NK-92 (cell line): ENCODE results near the gene HBQ1.
"Not testable (repeated sequence)": the region's sequence is repeated elsewhere in the genome, so short reads cannot be mapped to it uniquely, and the experiment has no call there.

Experiments
- DNase-seq: peaks from one replicate; lab custom pipeline; 2025; ENCODE audit not compliant: unreplicated experiment; lab: John Stamatoyannopoulos, UW

The HBQ1 gene

DNA sequence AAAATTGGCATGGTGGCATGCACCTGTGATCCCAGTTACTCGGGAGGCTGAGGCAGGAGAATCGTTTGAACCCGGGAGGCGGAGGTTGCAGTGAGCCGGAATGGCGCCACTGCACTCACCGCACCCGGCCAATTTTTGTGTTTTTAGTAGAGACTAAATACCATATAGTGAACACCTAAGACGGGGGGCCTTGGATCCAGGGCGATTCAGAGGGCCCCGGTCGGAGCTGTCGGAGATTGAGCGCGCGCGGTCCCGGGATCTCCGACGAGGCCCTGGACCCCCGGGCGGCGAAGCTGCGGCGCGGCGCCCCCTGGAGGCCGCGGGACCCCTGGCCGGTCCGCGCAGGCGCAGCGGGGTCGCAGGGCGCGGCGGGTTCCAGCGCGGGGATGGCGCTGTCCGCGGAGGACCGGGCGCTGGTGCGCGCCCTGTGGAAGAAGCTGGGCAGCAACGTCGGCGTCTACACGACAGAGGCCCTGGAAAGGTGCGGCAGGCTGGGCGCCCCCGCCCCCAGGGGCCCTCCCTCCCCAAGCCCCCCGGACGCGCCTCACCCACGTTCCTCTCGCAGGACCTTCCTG is at the start of gene HBQ1:
Gene HBQ1, plus strand, starts transcription at position 359 of the 575 bp plus-strand sequence. Its CDS starts 28 bp downstream, at position 387.
- no peak for DNase-seq

DNA sequence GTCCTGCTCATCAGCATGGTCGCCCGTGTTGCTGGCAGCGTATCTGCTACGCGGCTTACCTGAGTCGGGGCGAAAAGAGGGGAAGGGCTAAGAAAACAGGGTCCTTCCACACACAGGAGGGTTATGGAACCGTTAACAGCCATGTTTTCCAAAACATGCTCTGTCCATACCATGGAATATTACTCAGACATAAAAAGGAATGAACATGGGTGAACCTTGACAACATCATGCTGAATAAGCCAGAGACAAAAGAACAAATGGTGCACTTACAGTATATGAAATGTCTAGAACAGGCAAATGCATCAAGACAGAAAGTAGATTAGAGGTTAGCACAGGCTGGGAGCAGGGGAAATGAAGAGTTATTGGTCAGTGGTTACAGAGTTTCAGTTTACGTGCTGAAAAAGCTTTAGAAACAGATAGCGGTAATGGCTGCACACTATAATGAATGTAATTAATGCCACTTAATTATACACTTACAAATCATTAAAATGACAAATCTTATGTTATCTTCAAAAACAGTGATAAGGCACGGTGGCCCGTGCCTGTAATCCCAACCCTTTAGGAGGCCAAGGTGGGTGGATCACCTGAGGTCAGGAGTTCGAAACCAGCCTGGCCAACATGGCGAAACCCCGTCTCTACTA is 49.6 kb upstream of the HBQ1 start:
- DNase-seq, result no peak

DNA sequence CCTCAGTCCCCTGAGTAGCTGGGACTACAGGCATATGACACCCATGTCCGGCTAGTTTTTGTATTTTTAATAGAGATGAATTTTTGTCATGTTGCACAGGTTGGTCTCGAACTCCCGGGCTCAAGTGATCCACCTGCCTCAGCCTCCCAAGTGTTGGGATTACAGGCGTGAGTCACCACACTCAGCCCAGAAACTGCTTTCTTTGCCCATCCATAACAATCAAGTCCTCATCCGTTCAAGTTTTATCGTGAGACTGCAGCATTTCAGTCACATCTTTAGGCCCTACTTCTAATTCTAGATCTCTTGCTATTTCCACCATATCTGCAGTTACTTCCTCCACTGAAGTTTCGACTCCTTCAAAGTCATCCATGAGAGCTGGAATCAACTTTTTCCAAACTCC is 48.1 kb upstream of the HBQ1 start:
- no peak for DNase-seq

DNA sequence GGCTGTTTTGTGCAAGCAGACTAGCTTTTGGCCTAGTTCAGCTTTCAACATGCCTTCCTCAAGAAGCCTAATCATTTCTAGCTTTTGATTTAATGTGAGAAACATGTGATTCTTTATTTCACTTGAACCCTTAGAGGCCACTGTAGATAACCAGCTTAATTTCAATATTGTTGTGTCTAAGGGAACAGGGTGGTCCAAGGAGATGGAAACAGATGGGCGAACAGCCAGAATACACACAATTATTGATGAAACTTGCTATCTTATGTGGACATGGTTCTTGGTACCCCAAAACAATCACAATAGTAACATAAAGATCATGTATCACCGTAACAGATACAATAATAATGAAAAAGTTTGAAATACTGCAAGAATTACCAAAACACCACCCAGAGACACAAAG is 46.5 kb upstream of the HBQ1 start:
- no peak for DNase-seq

DNA sequence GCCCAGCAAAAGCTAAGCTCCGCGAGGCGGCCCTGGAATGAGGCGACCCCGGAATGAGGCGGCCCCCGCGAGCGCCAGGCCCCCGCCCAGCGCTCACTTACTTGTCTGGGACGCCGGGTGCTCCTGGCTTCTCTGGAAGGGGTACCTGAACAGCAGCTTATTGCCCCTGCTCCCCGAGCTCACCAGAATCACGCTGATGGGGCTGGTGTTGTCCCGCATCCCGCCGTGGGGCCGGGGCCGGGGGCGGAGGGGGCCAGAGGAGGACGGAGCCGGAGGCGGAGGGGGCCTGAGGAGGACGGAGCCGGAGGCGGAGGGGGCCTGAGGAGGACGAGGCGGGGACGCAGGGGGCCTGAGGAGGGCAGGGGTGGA is 42.2 kb upstream of the HBQ1 start:
- no peak for DNase-seq

DNA sequence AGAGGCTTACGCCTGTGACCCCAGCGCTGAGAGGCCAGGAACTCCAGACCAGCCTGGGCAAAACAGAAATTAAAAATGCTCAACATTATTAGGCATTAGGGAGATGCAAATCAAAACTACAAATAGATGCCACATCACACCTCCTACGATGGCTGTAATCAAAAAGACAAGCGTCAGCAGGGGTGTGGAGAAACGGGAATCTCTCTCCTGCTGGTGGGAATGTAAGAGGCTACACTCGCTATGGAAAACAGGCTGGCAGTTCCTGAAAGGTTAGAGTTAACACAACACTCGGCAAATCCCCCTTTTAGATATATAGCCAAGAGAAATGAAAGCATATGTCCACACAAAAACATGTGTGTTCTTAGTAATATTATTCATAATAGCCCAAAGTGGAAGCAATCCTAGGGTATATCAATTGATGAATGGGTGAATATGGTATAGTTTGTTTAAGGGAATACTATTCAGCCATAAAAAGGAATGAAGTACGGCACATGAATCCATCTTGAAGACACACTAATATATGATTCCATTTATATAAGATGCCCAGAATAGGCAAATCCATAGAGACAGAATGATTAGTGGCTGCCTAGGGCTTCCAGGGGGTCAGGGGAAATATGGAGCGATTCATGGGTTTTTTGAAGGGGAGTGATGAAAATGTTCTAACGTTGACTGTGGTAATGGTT is 39.9 kb upstream of the HBQ1 start:
- DNase-seq, result no peak

DNA sequence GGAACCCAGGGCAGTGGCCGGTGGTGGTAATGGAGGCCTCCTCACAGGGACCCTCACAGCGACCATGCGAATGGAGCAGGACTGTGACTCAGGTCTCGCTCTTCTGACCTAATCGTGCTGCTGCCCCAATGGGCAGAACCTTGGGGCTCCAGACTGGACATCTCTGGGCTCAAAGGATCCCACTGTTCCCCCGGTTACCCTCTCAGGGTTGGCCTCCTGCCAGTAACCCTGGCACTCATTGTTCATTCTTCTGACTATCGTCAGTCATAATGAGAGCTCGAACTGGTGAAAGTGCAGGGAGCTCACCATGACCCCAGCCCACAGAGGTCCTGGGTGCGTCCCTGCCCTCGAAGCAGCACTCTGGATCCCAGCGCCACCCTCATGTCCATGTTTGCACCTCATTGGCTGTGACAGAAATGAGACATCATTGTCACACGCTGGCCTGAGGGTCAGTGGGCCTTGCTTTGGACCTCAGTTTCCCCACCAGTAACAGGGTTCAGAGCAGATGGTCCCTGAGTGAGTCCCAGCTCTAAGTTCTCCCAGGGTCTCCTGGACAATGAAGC is 37.8 kb upstream of the HBQ1 start:
- DNase-seq, result no peak

DNA sequence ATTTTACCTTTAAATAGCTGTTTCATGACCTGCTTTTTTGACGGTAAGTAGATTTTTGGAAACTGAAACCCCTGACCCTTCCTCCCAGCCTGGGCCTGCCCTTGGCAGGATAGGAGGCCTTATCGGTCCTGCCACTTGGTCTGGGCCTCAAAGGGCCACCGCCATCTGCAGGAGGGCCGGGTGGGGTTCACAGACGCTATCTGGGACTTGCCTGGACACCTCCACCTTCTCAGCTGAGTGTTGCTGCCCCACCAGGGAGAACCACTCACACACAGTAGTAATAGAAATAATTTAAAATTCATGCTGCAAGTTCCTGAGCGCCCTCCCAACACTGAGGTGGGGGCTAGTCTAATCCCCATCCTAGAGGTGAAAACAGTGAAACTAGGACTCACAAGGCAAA is 37.2 kb upstream of the HBQ1 start:
- no peak for DNase-seq

DNA sequence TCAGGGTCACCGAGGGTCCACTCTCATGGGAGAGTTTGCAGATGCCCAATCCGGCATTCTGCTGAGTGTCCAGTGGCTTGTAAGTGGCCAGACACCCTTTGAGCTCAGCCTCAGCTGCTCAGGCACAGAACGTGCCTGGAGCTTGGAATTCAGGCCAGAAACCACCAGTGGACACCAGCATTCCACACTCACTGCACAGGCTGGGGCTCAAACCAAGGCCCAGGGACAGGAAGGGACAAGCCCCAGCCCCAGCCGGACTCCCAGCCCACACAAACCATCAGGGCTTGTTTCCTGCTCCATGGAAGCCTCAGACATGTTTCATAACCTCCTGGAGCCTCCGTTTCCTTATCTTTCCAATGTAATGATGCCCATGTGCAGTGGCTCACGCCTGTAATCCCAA is 36.8 kb upstream of the HBQ1 start:
- no peak for DNase-seq

DNA sequence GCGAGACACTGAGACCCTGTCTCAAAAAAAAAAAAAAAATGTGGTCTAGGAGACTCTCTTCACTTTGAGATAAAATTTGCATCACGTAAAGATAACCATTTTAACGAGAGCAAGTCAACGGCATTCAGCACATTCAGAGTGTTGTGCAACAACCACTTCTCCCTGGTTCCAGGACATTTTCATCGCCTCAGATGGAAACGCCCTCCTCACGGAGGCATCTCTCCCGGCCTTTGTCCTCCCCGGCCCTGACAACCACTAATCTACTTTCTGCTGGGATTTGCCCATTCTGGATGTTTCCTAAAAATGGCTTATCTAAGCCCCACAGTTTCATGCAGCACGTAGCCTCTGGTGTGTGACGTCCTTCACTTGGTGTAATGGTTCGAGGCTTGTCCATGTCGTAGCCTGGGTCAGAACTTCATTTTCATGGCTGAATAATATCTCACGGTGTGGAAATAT is 35.4 kb upstream of the HBQ1 start:
- no peak for DNase-seq

DNA sequence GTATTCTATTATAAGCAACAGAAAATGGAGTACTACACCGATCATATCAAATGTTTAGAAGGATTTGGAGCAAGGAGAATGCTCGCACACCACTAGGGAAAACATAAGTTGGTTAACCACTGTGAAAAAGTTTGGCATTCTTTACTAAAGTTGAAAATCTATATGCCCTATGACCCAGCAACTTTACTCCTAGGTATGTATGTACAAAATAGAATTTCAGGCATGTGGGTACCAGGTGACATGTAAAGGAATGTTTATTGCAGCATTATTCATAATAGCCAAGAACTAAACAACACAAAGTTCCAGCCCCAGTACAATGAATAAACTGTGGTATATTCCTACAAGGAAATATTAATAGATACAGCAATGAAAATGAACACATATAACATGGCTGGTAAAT is 33.6 kb upstream of the HBQ1 start:
- DNase-seq, result no peak

DNA sequence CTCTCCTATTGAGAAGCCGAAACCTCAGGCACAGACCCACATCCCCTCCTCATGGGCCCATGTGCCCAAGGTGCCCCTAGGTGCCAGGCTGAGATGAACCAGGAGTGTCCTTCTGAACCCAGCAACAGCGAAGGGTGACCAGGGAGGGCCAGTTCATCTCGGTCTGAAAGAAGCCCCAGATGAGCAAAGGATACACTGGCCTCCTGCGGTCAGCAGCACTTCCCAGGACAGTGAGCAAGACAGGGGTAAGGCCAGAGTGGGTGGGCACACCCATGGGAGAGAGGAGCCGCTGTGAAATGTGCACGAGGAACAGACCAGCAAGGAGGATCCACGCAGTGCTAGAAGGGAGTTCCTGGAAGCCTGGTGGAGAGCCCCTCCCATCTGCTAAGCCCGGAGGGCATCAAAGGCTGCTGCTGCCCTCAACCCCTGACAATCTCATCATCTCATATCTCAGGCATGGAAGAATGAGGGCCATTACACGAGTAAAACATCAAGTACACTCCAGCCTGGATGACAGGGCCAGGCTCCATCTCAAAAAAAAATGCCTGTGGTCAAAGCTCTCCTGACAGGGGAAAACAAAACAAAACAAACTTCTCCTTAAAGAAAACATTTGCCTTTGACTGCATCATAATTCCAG is 31.1 kb upstream of the HBQ1 start:
- DNase-seq, result no peak

DNA sequence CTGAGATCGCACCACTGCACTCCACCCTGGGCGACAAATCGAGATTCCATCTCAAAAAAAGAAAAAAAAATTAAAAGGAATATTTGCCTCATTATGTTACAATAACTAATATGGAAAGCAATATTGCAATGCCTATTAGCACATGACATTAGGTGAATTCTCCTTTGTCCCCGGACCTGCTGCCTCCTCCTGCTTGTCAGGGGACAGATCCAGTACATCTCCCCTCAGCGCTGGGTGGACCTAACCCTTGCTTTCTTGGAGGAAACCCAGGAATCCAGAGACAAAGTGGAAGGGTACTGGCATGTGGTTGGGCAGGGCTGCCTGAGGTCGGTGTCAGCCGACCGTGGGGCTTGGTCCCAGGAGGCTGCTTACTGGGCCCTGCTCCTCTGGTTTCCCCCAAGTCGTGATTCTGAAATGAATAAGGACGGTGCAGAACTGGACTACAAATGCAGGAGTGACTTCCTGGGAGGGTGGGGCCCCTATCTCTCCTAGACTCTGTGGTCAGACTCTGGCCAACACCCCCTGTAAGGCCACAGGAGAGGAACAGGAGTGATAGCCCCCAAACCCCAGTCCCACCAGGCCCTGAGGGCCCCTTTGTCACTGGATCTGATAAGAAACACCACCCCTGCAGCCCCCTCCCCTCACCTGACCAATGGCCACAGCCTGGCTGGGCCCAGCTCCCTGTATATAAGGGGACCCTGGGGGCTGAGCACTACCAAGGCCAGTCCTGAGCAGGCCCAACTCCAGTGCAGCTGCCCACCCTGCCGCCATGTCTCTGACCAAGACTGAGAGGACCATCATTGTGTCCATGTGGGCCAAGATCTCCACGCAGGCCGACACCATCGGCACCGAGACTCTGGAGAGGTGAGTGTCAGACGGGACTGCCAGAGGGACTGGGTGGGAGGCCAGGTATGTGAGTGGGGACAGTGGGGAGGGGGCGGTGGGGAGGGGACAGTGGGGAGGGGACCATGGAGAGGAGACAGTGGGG is 27.8 kb upstream of the HBQ1 start, which contains the start of gene HBZ:
Gene HBZ, plus strand, starts transcription at position 504 of the 988 bp plus-strand sequence. Its CDS starts 266 bp downstream, at position 770.
- DNase-seq, result no peak

DNA sequence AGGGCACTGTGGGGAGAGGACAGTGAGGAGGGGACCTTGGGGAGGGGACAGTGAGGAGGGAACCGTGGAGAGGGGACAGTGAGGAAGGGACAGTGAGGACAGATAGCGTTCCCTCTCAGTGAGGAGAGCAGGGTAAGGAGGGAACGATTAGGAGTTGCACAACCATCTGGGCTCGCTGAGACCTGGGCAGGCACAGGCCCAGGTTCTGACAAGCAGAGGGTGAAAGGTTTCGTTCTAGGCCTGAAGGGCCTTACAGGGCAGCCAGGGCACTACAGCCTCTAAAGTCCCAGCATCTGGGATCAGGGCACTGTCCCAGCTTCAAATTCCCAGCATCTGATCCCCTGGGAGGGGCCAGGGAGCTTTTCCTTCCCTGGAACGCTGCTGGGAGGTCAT is 27.1 kb upstream of the HBQ1 start:
- not testable (repeated sequence) for DNase-seq

DNA sequence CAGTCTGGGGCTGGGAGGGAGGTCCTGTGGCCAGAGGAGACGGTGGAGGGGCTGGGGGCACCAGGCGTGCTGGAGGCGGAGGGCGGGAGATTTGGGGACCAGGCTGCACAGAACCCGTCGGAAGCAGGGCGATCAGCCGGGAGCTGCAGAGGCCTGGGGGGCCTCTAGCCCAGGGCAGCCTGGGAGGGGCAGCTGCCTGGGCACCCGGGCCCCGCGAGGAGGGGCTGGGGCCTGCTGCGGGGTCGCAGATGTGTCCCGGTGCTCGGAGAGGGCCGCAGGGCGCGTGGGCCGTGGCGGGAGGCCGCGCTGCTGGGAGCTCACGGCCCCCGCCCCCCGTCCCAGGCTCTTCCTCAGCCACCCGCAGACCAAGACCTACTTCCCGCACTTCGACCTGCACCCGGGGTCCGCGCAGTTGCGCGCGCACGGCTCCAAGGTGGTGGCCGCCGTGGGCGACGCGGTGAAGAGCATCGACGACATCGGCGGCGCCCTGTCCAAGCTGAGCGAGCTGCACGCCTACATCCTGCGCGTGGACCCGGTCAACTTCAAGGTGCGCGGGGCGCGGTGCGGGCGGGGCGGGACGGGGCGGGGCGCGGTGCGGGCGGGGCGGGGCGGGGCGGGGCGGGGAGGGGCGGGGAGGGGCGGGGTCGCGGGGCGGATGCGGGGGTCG is 26.6 kb upstream of the HBQ1 start:
- DNase-seq, result not testable (repeated sequence)

DNA sequence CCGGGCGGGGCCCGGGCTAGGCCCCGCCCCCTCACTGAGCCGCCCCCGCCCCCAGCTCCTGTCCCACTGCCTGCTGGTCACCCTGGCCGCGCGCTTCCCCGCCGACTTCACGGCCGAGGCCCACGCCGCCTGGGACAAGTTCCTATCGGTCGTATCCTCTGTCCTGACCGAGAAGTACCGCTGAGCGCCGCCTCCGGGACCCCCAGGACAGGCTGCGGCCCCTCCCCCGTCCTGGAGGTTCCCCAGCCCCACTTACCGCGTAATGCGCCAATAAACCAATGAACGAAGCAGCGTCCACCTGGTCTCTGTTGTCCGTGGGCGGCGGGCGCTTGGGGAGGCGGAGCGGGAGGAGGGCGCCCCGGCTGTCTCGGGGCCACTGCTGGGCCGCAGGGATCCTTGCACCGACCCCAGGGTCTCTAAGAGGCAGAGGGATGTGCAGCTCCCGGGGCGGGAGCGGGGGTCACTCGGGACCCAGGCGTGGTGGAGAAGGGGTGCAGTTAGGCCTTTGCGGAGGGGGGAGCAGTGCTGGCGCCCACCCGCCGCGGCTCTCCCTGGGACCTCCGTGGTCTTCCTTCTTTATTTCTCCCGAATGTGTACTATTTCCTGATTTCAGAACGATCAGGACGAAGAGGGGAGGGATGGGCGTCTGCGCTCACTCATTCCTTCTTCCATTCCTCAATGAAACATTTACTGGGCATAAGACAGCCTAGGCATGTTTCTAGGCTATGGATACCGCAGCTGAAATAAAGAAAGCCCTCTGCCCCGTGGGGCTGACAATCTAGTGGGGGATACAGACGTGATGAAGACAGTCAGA is 25.8 kb upstream of the HBQ1 start:
- DNase-seq, result no peak

DNA sequence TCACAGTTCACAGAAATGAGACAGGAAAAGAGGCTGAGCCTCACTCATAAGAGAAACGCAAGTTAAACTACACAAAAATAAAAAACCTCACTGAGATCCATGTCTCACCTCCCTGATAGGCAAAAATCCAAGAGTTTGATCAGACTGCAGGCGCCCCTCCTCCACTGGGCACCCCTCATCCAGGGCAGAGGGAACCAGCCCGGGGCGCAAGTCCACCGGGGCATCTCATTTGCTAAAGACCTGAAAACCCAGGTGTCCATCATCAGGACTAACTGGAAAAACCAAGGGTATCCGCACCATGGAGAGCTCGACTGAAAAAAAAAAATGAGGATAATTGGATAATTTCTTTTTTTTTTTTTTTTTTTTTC is 25.2 kb upstream of the HBQ1 start:
- DNase-seq, result no peak

DNA sequence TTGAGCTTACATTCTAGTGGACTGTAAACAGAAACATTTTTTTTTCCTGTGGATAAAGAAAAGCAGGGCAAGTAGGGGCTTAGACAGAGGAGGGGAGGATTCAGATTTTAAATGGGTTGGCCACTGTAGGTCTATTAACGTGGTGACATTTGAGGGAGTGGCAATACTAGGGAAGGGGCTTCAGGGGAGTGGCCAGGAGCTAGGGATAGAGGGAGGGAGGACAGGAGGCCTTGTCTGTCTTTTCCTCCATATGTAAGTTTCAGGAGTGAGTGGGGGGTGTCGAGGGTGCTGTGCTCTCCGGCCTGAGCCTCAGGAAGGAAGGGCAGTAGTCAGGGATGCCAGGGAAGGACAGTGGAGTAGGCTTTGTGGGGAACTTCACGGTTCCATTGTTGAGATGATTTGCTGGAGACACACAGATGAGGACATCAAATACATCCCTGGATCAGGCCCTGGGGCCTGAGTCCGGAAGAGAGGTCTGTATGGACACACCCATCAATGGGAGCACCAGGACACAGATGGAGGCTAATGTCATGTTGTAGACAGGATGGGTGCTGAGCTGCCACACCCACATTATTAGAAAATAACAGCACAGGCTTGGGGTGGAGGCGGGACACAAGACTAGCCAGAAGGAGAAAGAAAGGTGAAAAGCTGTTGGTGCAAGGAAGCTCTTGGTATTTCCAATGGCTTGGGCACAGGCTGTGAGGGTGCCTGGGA is 21.0 kb upstream of the HBQ1 start:
- DNase-seq, result no peak
